DMS 273 (cell line): Measurements from ENCODE around the gene SACM1L.

Experiments used
- DNase-seq: peaks from one replicate; lab custom pipeline; 2025; ENCODE audit not compliant: unreplicated experiment; lab: John Stamatoyannopoulos, UW

The SACM1L gene

GRCh38 chr3:45765958-45766357, 76.8 kb downstream of the SACM1L start:
- DNase-seq = no peak

DNA sequence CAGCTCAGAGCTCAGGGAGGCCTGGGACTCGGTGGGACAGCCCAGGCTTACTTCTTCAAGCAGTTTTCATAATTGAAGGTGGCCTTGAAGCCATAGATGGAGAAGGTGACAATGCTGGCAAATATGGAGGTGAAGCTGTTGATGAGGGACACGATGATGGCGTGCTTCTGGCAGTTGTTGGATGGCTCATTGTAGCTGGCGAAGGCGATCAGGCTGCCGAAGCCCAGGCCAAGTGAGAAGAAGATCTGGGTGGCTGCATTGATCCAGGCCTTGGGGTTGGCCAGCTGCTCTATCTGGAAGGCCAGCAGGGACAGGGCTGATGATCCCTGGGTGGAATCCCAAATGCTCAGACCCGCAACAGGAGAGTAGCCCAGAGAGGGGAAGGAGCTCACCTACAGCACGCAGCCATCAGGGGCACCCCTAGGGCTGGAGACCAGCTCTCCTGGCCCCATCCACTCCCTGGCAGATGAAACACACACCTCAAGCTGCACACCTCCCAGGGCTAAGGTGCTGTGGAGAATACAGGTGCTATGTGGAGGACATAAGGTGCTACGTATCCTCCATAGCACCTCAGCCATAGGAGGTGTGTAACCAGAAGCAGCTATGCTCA, 82.1 kb downstream of the SACM1L start:
- DNase-seq = no peak

- DNase-seq = no peak
These were observed 82.6 kb downstream of the SACM1L start for GRCh38 chr3:45771831-45772230.

DNA sequence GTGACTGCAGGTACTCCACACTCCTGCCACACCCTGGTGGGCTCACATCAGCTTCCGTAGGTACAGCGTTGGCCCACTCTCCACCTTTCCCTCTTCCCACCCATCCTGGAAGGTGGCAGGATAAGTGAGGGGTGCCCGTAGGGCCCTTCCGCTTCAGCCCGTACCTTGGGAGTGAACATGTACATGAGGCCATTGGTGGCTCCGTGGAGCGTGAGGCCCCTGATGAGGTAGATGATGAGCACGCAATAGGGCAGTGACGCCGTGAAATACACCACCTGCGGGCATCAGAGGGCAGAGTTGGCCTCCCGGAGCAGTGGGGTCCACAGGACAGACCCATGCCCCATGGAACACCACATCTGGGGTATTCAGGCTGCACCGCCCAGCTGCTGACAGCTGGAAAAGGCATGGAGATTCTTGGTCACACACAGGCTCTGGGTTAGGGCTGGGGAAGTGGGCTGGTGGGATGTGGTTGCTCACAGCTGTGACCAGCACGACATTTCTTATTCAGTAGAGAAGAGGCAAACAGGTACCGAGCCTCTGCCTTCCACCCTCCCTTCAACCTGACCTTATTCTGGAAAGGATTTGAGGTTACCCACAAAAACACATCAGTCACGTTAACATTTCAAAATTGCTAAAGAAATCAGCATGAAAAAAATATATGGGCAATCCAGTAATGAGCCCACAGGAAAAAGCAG, 83.3 kb downstream of the SACM1L start:
- no peak for DNase-seq

- no peak for DNase-seq
These were observed 83.9 kb downstream of the SACM1L start for GRCh38 chr3:45773072-45773471.

- no peak for DNase-seq
These were observed 84.7 kb downstream of the SACM1L start for GRCh38 chr3:45773714-45774449.

- DNase-seq = no peak
These were observed 85.7 kb downstream of the SACM1L start for GRCh38 chr3:45774581-45775521.

GRCh38 chr3:45775571-45776300, 86.5 kb downstream of the SACM1L start:
- no peak for DNase-seq

GRCh38 chr3:45776301-45776595, 87.1 kb downstream of the SACM1L start:
- no peak for DNase-seq

DNA sequence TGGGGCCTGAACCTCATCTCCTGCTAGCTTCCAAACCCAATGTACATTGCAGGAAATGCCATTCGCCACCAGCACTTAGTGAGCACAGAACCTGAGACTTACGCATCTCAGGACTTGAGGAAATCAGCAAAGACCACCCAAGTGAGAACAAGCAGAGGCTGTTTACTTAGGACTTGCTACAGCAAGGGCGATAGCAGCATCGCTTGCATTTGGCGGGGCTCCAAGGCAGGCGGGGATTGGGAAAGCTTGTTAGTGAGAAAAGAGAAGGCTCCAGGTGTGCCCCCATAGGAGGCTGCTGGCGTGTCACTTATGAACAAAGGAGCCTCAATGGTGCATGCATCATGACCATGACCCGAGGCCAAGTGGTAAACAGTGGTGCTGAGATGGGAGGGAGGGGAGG, 87.4 kb downstream of the SACM1L start:
- peak; percentile 11 for DNase-seq

DNA sequence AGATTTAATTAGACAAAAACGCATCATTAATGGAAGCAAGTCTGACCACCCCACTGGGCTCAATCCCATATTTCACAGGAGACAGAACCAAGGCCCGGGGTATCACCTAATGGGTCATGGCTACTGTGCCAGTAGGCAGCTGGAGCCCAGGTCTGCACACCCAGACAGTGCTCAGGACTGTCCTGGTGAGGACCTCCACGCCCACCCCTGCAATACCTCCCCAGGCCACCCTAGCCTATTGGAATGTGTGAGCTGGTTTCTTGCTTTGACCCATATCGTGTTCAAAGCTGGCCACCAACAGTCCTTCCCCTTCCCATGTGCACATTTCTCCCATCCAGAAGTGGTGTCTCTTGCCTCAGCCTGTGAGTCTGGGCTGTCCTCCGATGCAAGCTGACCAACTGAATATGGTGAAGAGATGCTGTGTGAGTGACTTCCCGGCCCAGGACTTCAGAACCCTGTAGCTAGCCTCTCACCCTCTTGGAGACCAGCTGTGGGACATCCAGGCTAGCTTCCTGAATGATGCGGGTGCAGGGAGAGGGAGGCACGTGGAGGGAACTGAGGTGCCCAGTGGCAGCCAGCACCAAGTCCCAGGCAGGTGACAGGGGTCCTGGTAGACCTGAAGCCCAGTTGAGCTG, 88.0 kb downstream of the SACM1L start:
- DNase-seq = no peak

DNA sequence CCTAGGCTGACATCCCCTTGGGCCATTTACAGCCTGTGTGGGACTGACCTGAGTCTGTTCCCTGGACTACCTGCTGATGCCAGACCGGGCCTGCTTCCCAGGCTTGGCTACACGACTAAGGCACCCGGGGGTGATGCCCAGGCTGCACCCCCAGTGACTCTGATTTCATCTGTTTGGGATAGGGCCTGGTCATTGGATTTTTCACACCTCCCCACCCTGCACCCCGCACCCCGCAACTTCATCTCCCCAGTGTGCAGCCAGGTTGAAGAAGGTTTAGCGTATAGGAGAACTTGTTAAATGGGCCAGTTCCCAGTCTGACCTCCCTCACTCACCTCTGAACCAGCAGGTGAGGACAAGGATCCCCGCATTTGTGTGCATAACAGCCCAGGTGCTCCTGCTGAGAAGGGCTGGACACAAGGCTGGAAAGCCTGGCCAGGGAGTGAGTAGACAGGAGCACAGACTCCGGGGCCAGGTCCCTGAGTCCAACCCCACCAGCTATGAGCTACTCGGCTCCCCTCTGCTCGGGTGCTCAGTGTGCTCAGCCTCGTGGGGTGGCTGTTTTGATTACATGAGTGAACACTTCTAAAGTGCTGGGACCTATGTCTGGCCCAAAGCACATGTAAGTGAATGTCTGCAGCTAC, 88.7 kb downstream of the SACM1L start:
- DNase-seq = no peak

GRCh38 chr3:45778761-45779201, 89.6 kb downstream of the SACM1L start:
- no peak for DNase-seq

GRCh38 chr3:45779746-45780735, 90.8 kb downstream of the SACM1L start:
- no peak for DNase-seq

DNA sequence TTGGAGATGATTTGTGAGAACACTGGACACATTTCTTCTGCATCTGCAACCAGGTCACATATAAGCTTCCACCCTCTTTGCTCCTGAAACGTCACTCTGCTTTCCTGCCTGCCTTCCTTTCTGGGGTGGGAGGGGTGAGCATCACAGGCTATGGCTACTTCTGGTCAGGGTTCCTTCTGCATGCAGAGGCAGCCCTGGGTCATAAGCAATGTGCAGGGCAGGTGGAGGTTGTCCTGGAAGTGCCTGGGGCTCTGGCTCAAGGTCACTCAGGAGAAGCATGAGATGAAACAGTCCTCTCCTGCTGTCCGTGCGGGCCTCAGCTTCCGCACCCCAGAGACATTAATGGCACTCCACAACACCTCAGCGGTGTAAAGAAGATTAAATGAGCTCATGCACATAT, 92.1 kb downstream of the SACM1L start:
- no peak for DNase-seq

GRCh38 chr3:45781841-45782240, 92.6 kb downstream of the SACM1L start:
- no peak for DNase-seq

DNA sequence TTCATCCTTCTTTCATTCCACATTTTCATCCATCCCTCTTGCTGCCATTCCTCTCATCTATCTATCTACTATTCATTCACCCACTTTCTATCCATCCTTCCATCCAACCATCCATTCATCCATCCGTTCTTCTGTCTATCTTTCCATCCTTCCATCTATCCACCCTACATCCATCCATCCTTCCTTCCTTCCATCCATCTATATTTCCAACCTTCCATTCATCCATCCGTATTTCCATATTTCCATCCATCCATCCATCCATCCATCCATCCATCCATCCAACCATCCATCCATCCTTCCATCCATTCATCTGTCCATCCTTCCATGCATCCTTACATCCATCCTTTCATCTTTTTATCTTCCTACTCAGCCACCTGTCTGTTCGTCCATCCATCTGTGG, 93.2 kb downstream of the SACM1L start:
- no peak for DNase-seq

- no peak for DNase-seq
These were observed 94.5 kb downstream of the SACM1L start for GRCh38 chr3:45783667-45784066.
